HG02798 (cell line): ENCODE results near the gene NPHP1.
"Not testable (repeated sequence)": the region's sequence is repeated elsewhere in the genome, so short reads cannot be mapped to it uniquely, and the experiment has no call there.

Experiments used
- ATAC-seq: cut with Tn5 transposase; IDR thresholded peaks from one replicate; pipeline ENCODE4 v1.9.1; 2021; ENCODE audit warnings: mild to moderate bottlenecking; ENCODE audit not compliant: unreplicated experiment, poor library complexity

NPHP1 gene

DNA sequence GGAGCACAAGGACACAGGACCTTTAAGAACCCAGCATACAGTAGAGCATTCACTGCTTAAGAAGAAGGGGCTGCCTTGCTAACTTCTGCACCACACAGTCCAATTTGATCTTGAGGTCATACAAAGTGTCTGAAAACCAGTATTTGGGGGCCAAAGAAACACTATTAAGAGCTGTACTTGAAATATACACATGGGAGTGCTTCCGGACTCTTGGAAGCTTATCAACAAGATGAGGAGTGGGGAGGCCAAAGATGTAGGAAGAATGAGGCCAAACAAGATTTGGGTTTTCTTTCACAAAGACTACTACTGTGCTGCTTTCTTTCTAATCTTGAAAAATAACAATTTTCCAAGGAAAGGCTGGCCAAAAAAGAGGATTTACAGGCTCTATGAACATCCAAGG lies 64.4 kb downstream of the NPHP1 start:
- no peak for ATAC-seq

DNA sequence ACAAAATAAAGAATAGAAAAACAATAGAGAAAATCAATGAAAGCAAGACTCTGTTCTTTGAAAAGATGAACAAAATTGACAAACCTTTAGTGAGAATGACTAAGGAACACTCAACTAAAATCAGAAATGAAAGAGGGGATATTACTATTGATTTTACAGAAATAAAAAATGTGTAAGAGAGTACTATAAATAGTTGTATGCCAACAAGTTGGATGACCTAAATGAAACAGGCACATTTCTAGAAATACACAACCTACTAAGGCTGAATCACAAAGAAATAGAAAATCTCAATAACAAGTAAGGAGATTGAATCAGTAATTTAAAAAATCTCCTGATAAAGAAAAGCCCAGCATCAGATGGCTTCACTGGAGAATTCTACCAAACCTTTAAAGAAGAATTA lies 70.8 kb downstream of the NPHP1 start:
- no peak for ATAC-seq

- no peak for ATAC-seq
Observed at GRCh38 chr2:110131166-110131565, 73.6 kb downstream of the NPHP1 start.

DNA sequence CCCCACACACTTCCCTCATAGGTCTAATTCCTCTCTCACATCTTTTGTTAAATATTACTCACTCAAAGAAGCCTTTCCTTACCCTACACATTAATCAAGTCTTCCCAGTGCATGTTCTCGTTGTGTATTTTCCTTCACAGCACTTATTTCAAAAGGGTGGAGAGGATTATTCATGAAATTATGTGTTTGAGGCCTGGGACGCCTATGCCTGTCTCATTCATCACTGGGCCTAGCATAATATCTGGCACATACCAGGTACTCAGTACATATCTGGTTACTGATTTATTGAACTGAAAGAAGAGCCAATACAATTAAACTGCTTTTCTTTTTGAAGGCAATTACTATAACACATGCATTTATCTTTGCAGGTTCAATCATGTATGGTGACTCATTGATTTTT lies 74.1 kb downstream of the NPHP1 start:
- no peak for ATAC-seq

DNA sequence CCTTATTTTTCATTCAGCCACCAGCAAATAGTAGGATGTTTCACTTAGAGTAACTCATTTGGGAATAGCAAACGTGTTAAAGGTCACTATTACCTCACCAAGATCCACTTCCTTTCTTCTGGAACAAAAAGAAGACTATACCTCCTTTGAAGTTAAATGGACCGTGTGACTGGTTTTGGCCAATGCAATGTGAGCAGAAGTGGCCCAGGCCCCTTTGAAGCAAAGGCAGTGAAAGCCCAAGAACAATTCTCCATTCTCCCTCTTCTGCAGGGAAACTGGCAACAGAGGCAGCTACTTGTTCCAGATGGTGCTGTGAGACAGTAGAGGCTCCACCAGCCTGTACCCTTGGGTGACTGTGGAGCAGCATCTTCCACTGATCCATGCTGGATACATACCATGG lies 77.9 kb downstream of the NPHP1 start:
- ATAC-seq = no peak

DNA sequence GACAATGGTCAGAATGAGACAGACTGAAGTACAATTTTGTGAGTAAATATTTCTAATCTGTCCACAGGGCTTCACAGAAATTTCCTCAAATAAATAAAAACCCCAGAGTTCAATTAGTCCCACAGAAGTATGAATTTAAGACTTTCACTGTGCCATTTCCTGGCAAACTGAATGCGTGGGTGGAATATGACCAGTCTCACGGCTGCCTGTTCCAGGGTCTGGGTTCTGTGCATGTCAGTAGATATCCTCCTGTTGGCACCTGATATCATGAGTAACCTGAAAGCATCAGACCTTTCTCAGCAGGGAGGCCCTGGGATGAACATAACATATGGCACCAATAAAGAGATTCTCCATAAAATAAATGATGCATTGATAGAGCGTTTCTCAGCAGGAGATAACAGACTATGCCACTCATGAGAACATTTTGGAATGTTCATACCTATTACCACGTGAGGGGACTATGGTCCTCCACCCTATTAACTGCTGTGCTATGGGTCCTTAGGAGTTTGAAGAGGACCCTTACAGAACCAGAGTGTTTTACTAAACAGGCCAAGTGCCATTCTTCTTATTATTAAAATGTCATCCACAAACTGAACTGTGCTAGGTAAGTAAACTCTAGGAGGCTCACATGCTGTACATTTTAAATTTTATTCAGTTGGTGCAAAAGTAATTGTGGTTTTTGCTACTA lies 78.6 kb downstream of the NPHP1 start:
- ATAC-seq = no peak

DNA sequence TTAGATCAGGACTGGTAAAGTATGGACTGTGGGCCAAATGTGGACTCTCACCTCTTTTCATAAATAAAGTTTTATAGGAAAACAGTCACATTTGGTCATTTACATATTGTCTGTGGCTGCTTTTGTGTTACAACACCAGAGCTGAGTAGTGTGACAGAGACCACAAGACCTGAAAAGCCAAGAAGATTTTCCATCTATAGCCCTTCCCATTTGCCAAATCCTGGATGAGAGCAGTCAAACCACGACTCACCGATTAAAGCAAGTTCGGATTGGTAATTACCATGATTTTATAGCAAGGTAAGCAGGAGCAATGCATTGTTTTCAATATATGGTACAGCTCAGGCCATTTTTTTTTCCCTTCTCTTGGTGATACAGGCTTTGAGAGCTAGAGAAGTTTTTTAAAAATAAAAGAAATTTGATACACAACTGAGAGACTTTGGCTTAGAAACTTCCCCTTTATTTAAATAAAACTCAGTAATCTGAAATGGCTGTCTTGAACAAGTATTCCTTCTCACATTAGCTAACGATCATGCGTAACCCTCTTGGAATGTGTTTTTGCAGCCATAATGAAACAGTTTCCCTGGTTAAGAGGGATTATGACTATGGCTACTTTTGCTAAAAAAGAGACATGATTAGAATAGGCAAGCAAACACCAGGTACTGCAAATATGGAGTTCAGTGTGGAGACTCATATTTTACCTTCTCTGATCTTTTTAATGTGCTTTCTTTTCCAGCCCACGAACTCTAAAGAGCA lies 79.7 kb downstream of the NPHP1 start:
- no peak for ATAC-seq

DNA sequence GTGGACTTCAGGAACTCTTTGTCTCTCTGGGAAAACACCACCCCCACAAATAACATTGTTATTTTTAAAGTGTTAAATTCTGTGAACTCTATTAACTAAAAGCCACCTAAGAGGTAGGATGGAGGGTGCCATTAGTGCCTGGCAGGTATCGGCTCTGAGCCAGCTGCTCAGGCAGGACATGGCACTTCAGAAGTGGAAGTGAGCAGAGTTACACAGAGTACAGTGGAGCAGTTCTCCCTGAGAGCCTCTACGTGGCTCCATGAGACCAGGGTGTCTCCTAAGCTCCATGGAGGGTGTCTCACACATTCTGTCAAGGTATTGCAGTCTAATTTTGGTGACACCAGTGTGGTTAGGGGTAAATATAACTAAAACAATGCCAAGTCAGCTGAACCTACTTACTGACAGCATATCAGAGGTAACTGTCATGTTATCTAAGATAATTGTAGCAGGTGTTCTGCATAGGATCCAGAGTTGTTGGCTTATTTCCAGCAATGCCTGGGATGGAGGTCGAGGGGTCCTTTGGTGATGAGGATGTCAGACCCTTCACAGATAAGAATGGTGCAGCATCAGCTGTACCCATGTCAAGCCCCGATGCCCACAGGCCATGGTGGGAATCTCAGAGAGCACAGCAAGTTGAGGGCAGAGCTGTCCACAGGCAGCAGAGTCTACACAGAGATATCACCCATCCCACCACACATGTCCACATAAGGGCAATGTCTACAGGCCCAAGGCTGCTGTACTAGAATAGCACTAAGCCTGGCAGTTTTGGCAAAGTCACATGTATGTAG lies 80.6 kb downstream of the NPHP1 start:
- ATAC-seq = no peak

GRCh38 chr2:110121592-110121991 lies 83.2 kb downstream of the NPHP1 start:
- no peak for ATAC-seq

- ATAC-seq = no peak
Observed at GRCh38 chr2:110121052-110121334, 83.8 kb downstream of the NPHP1 start.

GRCh38 chr2:110120171-110121051 lies 84.4 kb downstream of the NPHP1 start:
- no peak for ATAC-seq

- no peak for ATAC-seq
Observed at GRCh38 chr2:110116033-110116710, 88.6 kb downstream of the NPHP1 start.

- ATAC-seq = no peak
Observed at GRCh38 chr2:110115291-110116032, 89.4 kb downstream of the NPHP1 start, which contains the start of gene MALL. Gene MALL (minus strand): TSS chr2:110115822. CDS start chr2:110115792, 30 bp downstream.

DNA sequence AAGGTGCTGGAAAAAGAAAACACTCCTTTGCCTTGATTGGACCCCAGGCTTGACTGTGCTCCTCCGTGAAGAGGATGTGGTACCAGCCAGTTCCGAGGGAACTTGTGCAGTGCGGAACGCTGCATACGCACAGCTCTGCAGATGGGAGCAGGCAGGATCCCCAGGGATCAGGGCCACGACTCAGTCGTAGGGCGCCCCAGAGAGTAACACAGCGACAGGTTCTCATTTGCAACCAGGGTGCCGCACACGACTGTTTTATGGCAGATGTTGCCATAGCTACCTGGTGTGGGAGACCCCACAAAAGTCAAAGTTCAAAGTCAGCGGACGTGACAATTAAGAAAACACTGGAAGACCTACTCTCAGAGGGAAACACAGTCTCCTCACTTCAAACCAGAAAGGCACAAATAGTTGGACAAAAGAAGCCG lies 90.0 kb downstream of the NPHP1 start:
- no peak for ATAC-seq

DNA sequence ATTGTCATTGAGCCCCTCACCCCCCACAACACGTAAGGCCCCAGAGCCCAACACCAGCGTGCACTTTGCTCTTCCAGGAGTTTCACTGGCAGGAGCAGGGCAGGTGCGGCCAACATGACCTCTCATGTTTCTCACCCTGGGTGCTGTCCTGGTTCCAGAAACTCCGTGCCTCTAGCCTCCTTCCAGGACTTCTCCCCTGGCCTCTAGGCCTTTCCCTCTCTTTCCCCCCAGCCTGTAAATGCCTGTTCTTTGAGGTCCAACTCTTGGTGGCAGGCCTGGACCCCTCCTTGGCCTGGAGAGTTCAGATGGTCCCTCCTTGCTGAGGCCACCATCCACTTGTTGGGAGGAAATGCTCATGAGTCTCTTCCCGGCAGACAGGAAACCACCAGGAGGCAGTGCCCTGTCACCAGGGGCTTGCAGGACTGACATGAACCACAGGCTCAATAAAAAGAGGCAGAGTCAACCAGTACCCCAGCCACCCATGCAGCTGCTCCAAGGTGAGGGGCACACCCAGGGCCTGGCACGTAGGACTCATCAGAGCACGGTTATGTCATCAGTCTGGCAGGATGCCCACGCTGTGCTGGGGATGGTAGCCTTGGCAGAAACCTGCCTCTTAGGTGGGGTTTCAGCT lies 90.7 kb downstream of the NPHP1 start:
- no peak for ATAC-seq

- not testable (repeated sequence) for ATAC-seq
Observed at GRCh38 chr2:110108291-110108690, 96.5 kb downstream of the NPHP1 start.

- ATAC-seq = no peak
Observed at GRCh38 chr2:110107092-110108079, 97.4 kb downstream of the NPHP1 start.
